T-cell (primary cell): ENCODE results near the gene RPAP2. TPM values are rescaled to one million over a fixed set of nuclear protein-coding genes. Genes with fewer than 3 reads are reported as not detected.
A peak's percentile ranks its signal among the peaks of the same experiment; 100 is the strongest.
"Not testable (repeated sequence)": the region's sequence is repeated elsewhere in the genome, so short reads cannot be mapped to it uniquely, and the experiment has no call there.

ENCODE experiments used
- ATAC-seq, 4 experiments: fragments of 200-7000 bp in 3 of 4; fragments of 150-1000 bp in 1 of 4; cut with Tn5 transposase; replicated peaks in 1 of 4; 1 replicate in 3 of 4; 2 replicates in 1 of 4; pipeline ENCODE4 v1.10.0; 2021; ENCODE audit warnings: moderate library complexity in 3 of 4, mild to moderate bottlenecking in 2 of 4, moderate number of reproducible peaks in 1 of 4
- CTCF ChIA-PET, 2 donors: fragments of 300-600 bp; sonication (Branson Sonifier 250); formaldehyde crosslinking; loops; one replicate each; lab custom pipeline; 2022; ENCODE audit warnings: antibody characterized with exemption in 2 of 2; lab: Charles Lee
- POLR2A ChIA-PET, 2 donors: fragments of 300-600 bp; sonication (Branson Sonifier 250); formaldehyde crosslinking; loops; one replicate each; lab custom pipeline; 2022; ENCODE audit warnings: antibody characterized with exemption in 2 of 2; lab: Charles Lee
- DNase-seq, 35 experiments: peaks; one replicate each; pipeline versions ENCODE4 v3.0.0 to v3.0.0-alpha.2; 2013 to 2023
- H3K27ac ChIP-seq: one replicate; pipeline ENCODE4 v1.5.1; 2013; ENCODE audit warnings: low read length
- H3K27me3 ChIP-seq, 2 experiments: replicated peaks in 1 of 2; 1 replicate in 1 of 2; 2 replicates in 1 of 2; pipeline versions ENCODE4 v1.6.1 to v1.7.0; 2013; ENCODE audit warnings: low read length in 1 of 2, mixed read lengths in 1 of 2; ENCODE audit not compliant: control insufficient read depth in 2 of 2, insufficient read depth in 2 of 2; ENCODE audit errors: extremely low read depth in 1 of 2
- H3K36me3 ChIP-seq, 2 donors: 1 replicate in 1 of 2; 2 replicates in 1 of 2; pipeline versions ENCODE4 v1.6.1 to v1.7.0; 2013; ENCODE audit warnings: low read length in 1 of 2; ENCODE audit not compliant: control insufficient read depth in 2 of 2, insufficient read depth in 1 of 2; ENCODE audit errors: extremely low read depth in 1 of 2
- H3K4me1 ChIP-seq, 2 experiments: 1 replicate in 1 of 2; 2 replicates in 1 of 2; pipeline versions ENCODE4 v1.6.1 to v1.7.0; 2013; ENCODE audit warnings: low read length in 2 of 2, mixed read lengths in 1 of 2; ENCODE audit not compliant: insufficient read depth in 2 of 2, control insufficient read depth in 1 of 2; ENCODE audit errors: extremely low read depth in 1 of 2
- H3K4me3 ChIP-seq, 2 donors: 1 replicate in 1 of 2; 2 replicates in 1 of 2; pipeline versions ENCODE4 v1.5.1 to v1.7.0; 2013; ENCODE audit warnings: mild to moderate bottlenecking in 2 of 2, low read length in 1 of 2, moderate library complexity in 1 of 2; ENCODE audit not compliant: control insufficient read depth in 1 of 2; ENCODE audit errors: extremely low read depth in 1 of 2
- H3K9me3 ChIP-seq: 2 replicates; pipeline ENCODE4 v1.7.0; 2013
- H3K27ac Mint-ChIP-seq, 2 donors: one replicate each; pipeline ENCODE4 v1.8.0; 2020 to 2021; ENCODE audit warnings: mild to moderate bottlenecking in 2 of 2, mixed read lengths in 2 of 2
- H3K27me3 Mint-ChIP-seq, 2 donors: one replicate each; pipeline ENCODE4 v1.8.0; 2021 to 2022; ENCODE audit warnings: mixed read lengths in 2 of 2
- H3K36me3 Mint-ChIP-seq: one replicate; pipeline ENCODE4 v1.8.0; 2021; ENCODE audit warnings: mixed read lengths
- H3K4me1 Mint-ChIP-seq, 3 donors: one replicate each; pipeline ENCODE4 v1.8.0; 2020 to 2022; ENCODE audit warnings: mixed read lengths in 3 of 3, mild to moderate bottlenecking in 1 of 3
- H3K4me3 Mint-ChIP-seq, 3 donors: one replicate each; pipeline ENCODE4 v1.8.0; 2020 to 2022; ENCODE audit warnings: mild to moderate bottlenecking in 3 of 3, mixed read lengths in 3 of 3, moderate library complexity in 3 of 3
- H3K9me3 Mint-ChIP-seq, 3 donors: one replicate each; pipeline ENCODE4 v1.8.0; 2020 to 2022; ENCODE audit warnings: mixed read lengths in 3 of 3
- WGBS: methylation state at CpG from one replicate; pipeline ENCODE4 v1.1.5; 2013; ENCODE audit warnings: missing lambda C conversion rate; ENCODE audit not compliant: insufficient coverage; 5-methylcytosine and 5-hydroxymethylcytosine counted together
- total RNA-seq, 35 experiments: library from RNA in 6 of 35; stranded (reverse) in 6 of 35; fragments of 120-200 nt in 1 of 35; gene quantifications; one replicate each; pipeline versions ENCODE4 v1.2.1 to v1.2.4 and lab custom pipeline; 2013 to 2026

Gene RPAP2
- total RNA-seq, 5 donors from 2014 or later (not counting 1 experiment from before 2014, with no cell fraction given): 24.7 to 31.7 (median 29.9) TPM

GRCh38 chr1:92276082-92276481 lies 22.8 kb upstream of the RPAP2 start:
- POLR2A ChIA-PET: no interaction called here
- no peak overlapping the region for H3K4me3 Mint-ChIP-seq
- H3K36me3 ChIP-seq: peaks cover 2 to 52% of the 10 kb centered on the region in 2 donors
- CTCF ChIA-PET: interaction anchor here in 1 of 2 donors (0.6 kb wide), 1 partner anchor 861 kb away, joined by 5 read pairs; no protein-coding TSS in a partner anchor
- no peaks in the 10 kb centered on the region for H3K27me3 Mint-ChIP-seq
- DNase-seq (no peak), ATAC-seq (no peak)
- H3K27me3 ChIP-seq: no peaks in the 10 kb centered on the region
- no peaks in the 10 kb centered on the region for H3K9me3 ChIP-seq
- peaks cover 5 to 10% (median 7%) of the 10 kb centered on the region in 3 donors for H3K4me1 Mint-ChIP-seq
- H3K9me3 Mint-ChIP-seq: no peaks in the 10 kb centered on the region
- H3K4me1 ChIP-seq: no peaks in the 10 kb centered on the region
- H3K27ac ChIP-seq: no peak overlapping the region
- H3K4me3 ChIP-seq: no peak overlapping the region
- H3K27ac Mint-ChIP-seq: no peak overlapping the region
- WGBS: no CpG with 5 or more reads among the region's 3 CpGs
- H3K36me3 Mint-ChIP-seq: peaks cover 69% of the 10 kb centered on the region

GRCh38 chr1:92277105-92277723 lies 21.6 kb upstream of the RPAP2 start:
- Histone ChIP-seq H3K4me3 (no peak overlapping the region), H3K27ac (no peak overlapping the region), H3K4me1 (no peaks in the 10 kb centered on the region), H3K36me3 (peaks cover 2 to 43% of the 10 kb centered on the region in 2 donors), H3K27me3 (no peaks in the 10 kb centered on the region), H3K9me3 (no peaks in the 10 kb centered on the region)
- no peak for DNase-seq
- no peaks in the 10 kb centered on the region for H3K27me3 Mint-ChIP-seq
- H3K9me3 Mint-ChIP-seq: no peaks in the 10 kb centered on the region
- ATAC-seq: no peak
- no peak overlapping the region for H3K4me3 Mint-ChIP-seq
- no CpG with 5 or more reads among the region's 4 CpGs for WGBS
- POLR2A ChIA-PET: no interaction called here
- peaks cover 74% of the 10 kb centered on the region for H3K36me3 Mint-ChIP-seq
- CTCF ChIA-PET: no interaction called here
- peaks cover 7 to 17% (median 16%) of the 10 kb centered on the region in 3 donors for H3K4me1 Mint-ChIP-seq
- no peak overlapping the region for H3K27ac Mint-ChIP-seq

- DNase-seq, ATAC-seq, POLR2A ChIA-PET, H3K27me3 Mint-ChIP-seq, H3K9me3 ChIP-seq, H3K4me3 ChIP-seq, H3K27ac Mint-ChIP-seq, H3K4me1 ChIP-seq, H3K27me3 ChIP-seq, H3K9me3 Mint-ChIP-seq, H3K27ac ChIP-seq, H3K4me3 Mint-ChIP-seq: not testable (repeated sequence)
- CTCF ChIA-PET: interaction anchor here in 1 of 2 donors (0.7 kb wide), 1 partner anchor 281 kb away, joined by 3 read pairs; no protein-coding TSS in a partner anchor
- peaks cover 0 to 24% of the 10 kb centered on the region in 2 donors for H3K36me3 ChIP-seq
- peaks cover 83% of the 10 kb centered on the region for H3K36me3 Mint-ChIP-seq
- WGBS: 98% methylated on average over 12 of the region's 15 CpGs
- peaks cover 26 to 31% (median 30%) of the 10 kb centered on the region in 3 donors for H3K4me1 Mint-ChIP-seq
Observed at GRCh38 chr1:92279781-92280180, 19.1 kb upstream of the RPAP2 start.

- H3K27ac Mint-ChIP-seq, H3K27me3 Mint-ChIP-seq, H3K27me3 ChIP-seq, H3K27ac ChIP-seq, CTCF ChIA-PET, H3K4me3 ChIP-seq, ATAC-seq, H3K4me1 ChIP-seq, DNase-seq, H3K9me3 Mint-ChIP-seq, H3K4me3 Mint-ChIP-seq, H3K9me3 ChIP-seq: not testable (repeated sequence)
- no CpG with 5 or more reads among the region's 2 CpGs for WGBS
- H3K4me1 Mint-ChIP-seq: peaks cover 24 to 25% (median 24%) of the 10 kb centered on the region in 3 donors
- peaks cover 0 to 26% of the 10 kb centered on the region in 2 donors for H3K36me3 ChIP-seq
- POLR2A ChIA-PET: interaction anchor here in 1 of 2 donors (0.5 to 0.6 kb wide), 2 partner anchors 10 to 14 kb away, joined by 3 to 5 read pairs; no protein-coding TSS in a partner anchor
- H3K36me3 Mint-ChIP-seq: peaks cover 88% of the 10 kb centered on the region
Observed at GRCh38 chr1:92281411-92281810, 17.4 kb upstream of the RPAP2 start.

- Mint-ChIP-seq H3K36me3 (peaks cover 50% of the 10 kb centered on the region), H3K4me1 (peaks cover 24 to 32% (median 25%) of the 10 kb centered on the region in 3 donors), H3K9me3 (no peaks in the 10 kb centered on the region), H3K27me3 (no peaks in the 10 kb centered on the region), H3K4me3 (no peak overlapping the region), H3K27ac (no peak overlapping the region)
- Histone ChIP-seq H3K4me3 (no peak overlapping the region), H3K9me3 (no peaks in the 10 kb centered on the region), H3K27ac (no peak overlapping the region), H3K27me3 (no peaks in the 10 kb centered on the region), H3K36me3 (peaks cover 6 to 30% of the 10 kb centered on the region in 2 donors), H3K4me1 (no peaks in the 10 kb centered on the region)
- DNase-seq: peak in 1 of 35 experiments; percentile 51
- POLR2A ChIA-PET: interaction anchor here in 1 of 2 donors (0.6 to 1.0 kb wide), 2 partner anchors 10 to 295 kb away, joined by 3 read pairs; no protein-coding TSS in a partner anchor
- CTCF ChIA-PET: interaction anchor here (0.5 to 2.1 kb wide), 19 partner anchors 9 to 1126 kb away, joined by 3 to 27 read pairs (median 4); partner anchors contain the start of gene GFI1 (in 1 of the 2)
- ATAC-seq: no peak
- no CpG with 5 or more reads among the region's 3 CpGs for WGBS
Observed at GRCh38 chr1:92291372-92291999, 7.4 kb upstream of the RPAP2 start.

GRCh38 chr1:92298213-92298572 lies 666 bp upstream of the RPAP2 start:
- peaks cover 2 to 11% of the 10 kb centered on the region in 2 donors for H3K36me3 ChIP-seq
- ATAC-seq (peak in 1 of 4 experiments; percentile 3), DNase-seq (no peak)
- no peaks in the 10 kb centered on the region for H3K9me3 Mint-ChIP-seq
- H3K27me3 ChIP-seq: no peaks in the 10 kb centered on the region
- no peaks in the 10 kb centered on the region for H3K27me3 Mint-ChIP-seq
- H3K4me1 ChIP-seq: peaks cover 7 to 21% of the 10 kb centered on the region in 2 experiments
- H3K4me3 Mint-ChIP-seq: peak overlapping the region; percentile 91 to 98 (median 96)
- WGBS: no CpG with 5 or more reads among the region's 3 CpGs
- no peaks in the 10 kb centered on the region for H3K9me3 ChIP-seq
- POLR2A ChIA-PET: interaction anchor here (0.5 to 0.7 kb wide), 2 partner anchors 117 to 1284 kb away, joined by 3 to 4 read pairs; no protein-coding TSS in a partner anchor
- H3K27ac ChIP-seq: peak overlapping the region; percentile 84
- peak overlapping the region; percentile 92 to 93 for H3K27ac Mint-ChIP-seq
- CTCF ChIA-PET: interaction anchor here (0.6 to 1.0 kb wide), 5 partner anchors 10 to 603 kb away, joined by 3 to 6 read pairs (median 4); no protein-coding TSS in a partner anchor
- peaks cover 26% of the 10 kb centered on the region for H3K36me3 Mint-ChIP-seq
- peaks cover 43 to 50% (median 50%) of the 10 kb centered on the region in 3 donors for H3K4me1 Mint-ChIP-seq
- peak overlapping the region; percentile 74 to 96 for H3K4me3 ChIP-seq
